Inflammatory macrophage treated with lipopolysaccharide for 4 hours (primary cell): ENCODE results near the gene CEP152.

Source experiments
- DNase-seq: peaks from one replicate; pipeline ENCODE4 v3.0.0-alpha.2; 2020

Gene CEP152

GRCh38 chr15:48695827-48696573 lies 114.9 kb downstream of the CEP152 start:
- DNase-seq, result no peak

- no peak for DNase-seq
Measured at GRCh38 chr15:48695088-48695826, 115.6 kb downstream of the CEP152 start.

DNA sequence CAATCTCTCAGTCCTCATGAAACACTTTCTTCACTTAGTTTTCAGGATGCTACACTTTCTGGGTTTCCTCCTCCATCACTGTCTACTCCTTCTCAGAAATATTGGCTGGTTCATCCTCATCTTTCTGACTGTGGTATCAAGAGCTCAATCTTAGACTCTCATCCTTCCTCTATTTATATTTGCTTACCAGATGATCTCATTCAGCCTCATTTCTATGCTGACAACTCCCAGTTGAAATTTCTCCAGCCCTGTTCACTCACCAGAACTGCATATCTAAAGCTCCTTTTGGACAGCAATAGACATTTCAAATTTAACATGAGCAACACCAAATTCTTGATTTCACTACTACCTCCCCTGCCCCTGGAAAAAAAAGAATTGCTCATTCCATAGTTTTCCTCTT lies 117.4 kb downstream of the CEP152 start:
- DNase-seq, result no peak

GRCh38 chr15:48688493-48688892 lies 122.4 kb downstream of the CEP152 start:
- no peak for DNase-seq
